ENCODE data around the gene KCTD8.

KCTD8 gene

DNA sequence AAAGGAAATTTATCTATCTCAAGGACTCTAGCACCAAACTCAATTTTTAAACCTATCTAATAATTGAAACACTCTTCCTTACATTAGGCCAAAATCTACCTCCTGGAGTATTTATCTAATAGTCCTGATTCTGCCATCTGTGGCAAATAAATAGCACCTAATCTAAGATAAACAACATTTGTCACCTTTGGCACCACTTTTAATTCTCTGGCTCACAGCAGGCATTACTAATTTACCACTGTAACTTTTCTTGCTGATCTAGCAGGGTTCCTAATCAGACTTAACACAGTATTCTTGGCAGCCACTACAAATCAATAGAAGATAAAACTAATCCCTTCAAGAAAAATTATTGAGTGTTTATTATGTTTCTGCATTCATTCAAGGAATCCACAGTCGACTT lies 161.1 kb downstream of the KCTD8 start:
- Histone ChIP-seq H3K18ac (ENCODE audit: low read length) (no peak overlapping the region), H2AK5ac (ENCODE audit: low read depth, low read length) (no peak overlapping the region), H3K9me3 (replicated peaks in 1 of 2; ENCODE audit: control insufficient read depth in 2 of 2, insufficient read depth in 1 of 2, low read depth in 1 of 2, low read length in 2 of 2) (no peaks in the 10 kb centered on the region), H3K4me1 (ENCODE audit: control insufficient read depth in 2 of 2, insufficient read depth in 1 of 2, low read depth in 1 of 2, low read length in 2 of 2) (no peaks in the 10 kb centered on the region), H3K4me2 (ENCODE audit: insufficient read depth, low read length, poor library complexity, severe bottlenecking) (no peak overlapping the region), H2BK12ac (ENCODE audit: low read length) (no peak overlapping the region), H3K4me3 (ENCODE audit: low read length in 2 of 2) (no peak overlapping the region), H4K91ac (ENCODE audit: low read depth, low read length, poor library complexity) (no peak overlapping the region), H3K27ac (replicated peaks; ENCODE audit: low read length) (no peak overlapping the region), H4K8ac (ENCODE audit: low read depth, low read length) (no peak overlapping the region), H2BK15ac (ENCODE audit: low read length) (no peak overlapping the region), H3K9ac (ENCODE audit: low read depth, low read length, poor library complexity) (no peak overlapping the region), H3K27me3 (ENCODE audit: control insufficient read depth in 3 of 3, insufficient read depth in 3 of 3, low read depth in 1 of 3, low read length in 3 of 3) (no peaks in the 10 kb centered on the region), H3K79me1 (ENCODE audit: low read depth, low read length) (no peaks in the 10 kb centered on the region), H2BK5ac (ENCODE audit: low read length) (no peak overlapping the region), H2AFZ (ENCODE audit: low read length) (no peak overlapping the region), H3K36me3 (replicated peaks in 1 of 2; ENCODE audit: control insufficient read depth in 2 of 2, insufficient read depth in 2 of 2, low read length in 2 of 2) (no peaks in the 10 kb centered on the region), H3K23ac (ENCODE audit: low read depth, low read length, poor library complexity) (no peak overlapping the region), H3K4ac (ENCODE audit: low read length) (no peak overlapping the region), H2BK120ac (ENCODE audit: low read depth, low read length) (no peak overlapping the region), H3K14ac (ENCODE audit: low read length) (no peak overlapping the region)
- no CpG with 5 or more reads among the region's 1 CpG for WGBS, 2 donors (ENCODE audit: extremely low coverage in 2 of 2, insufficient read length in 2 of 2, insufficient replicate concordance in 1 of 2)
- no peak for DNase-seq (ENCODE audit: low spot score)

DNA sequence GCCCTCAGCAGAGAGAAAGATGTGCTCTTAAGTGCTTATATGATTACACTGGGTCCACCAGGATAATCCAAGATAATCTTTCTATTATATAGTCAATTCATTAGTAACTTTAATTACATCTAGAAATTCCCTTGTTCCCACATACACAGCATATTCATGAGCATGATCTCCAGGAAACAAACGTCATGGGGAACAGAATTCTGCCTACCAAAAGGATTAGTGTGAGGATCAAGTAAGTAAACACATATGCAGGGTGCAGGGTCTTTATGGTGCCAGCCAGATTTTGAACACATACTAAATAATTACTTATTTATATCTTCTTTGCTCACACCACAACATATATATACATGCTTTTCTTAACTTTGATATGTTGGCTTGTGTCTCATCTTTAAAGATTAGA lies 169.1 kb downstream of the KCTD8 start:
- Histone ChIP-seq H3K4me2 (ENCODE audit: insufficient read depth, low read length, poor library complexity, severe bottlenecking) (no peak overlapping the region), H3K79me1 (ENCODE audit: low read depth, low read length) (no peaks in the 10 kb centered on the region), H3K27ac (replicated peaks; ENCODE audit: low read length) (no peak overlapping the region), H3K14ac (ENCODE audit: low read length) (no peak overlapping the region), H2BK120ac (ENCODE audit: low read depth, low read length) (no peak overlapping the region), H3K4me3 (ENCODE audit: low read length in 2 of 2) (no peak overlapping the region), H2BK5ac (ENCODE audit: low read length) (no peak overlapping the region), H3K36me3 (replicated peaks in 1 of 2; ENCODE audit: control insufficient read depth in 2 of 2, insufficient read depth in 2 of 2, low read length in 2 of 2) (no peaks in the 10 kb centered on the region), H3K4ac (ENCODE audit: low read length) (no peak overlapping the region), H2AK5ac (ENCODE audit: low read depth, low read length) (no peak overlapping the region), H3K9ac (ENCODE audit: low read depth, low read length, poor library complexity) (no peak overlapping the region), H2BK15ac (ENCODE audit: low read length) (no peak overlapping the region), H2BK12ac (ENCODE audit: low read length) (no peak overlapping the region), H3K18ac (ENCODE audit: low read length) (no peak overlapping the region), H4K91ac (ENCODE audit: low read depth, low read length, poor library complexity) (no peak overlapping the region), H3K23ac (ENCODE audit: low read depth, low read length, poor library complexity) (no peak overlapping the region), H3K4me1 (ENCODE audit: control insufficient read depth in 2 of 2, insufficient read depth in 1 of 2, low read depth in 1 of 2, low read length in 2 of 2) (no peaks in the 10 kb centered on the region), H3K27me3 (ENCODE audit: control insufficient read depth in 3 of 3, insufficient read depth in 3 of 3, low read depth in 1 of 3, low read length in 3 of 3) (no peaks in the 10 kb centered on the region), H2AFZ (ENCODE audit: low read length) (no peak overlapping the region), H3K9me3 (replicated peaks in 1 of 2; ENCODE audit: control insufficient read depth in 2 of 2, insufficient read depth in 1 of 2, low read depth in 1 of 2, low read length in 2 of 2) (no peaks in the 10 kb centered on the region), H4K8ac (ENCODE audit: low read depth, low read length) (no peak overlapping the region)
- no peak for DNase-seq (ENCODE audit: low spot score)
- no CpG with 5 or more reads among the region's 1 CpG for WGBS, 2 donors (ENCODE audit: extremely low coverage in 2 of 2, insufficient read length in 2 of 2, insufficient replicate concordance in 1 of 2)

DNA sequence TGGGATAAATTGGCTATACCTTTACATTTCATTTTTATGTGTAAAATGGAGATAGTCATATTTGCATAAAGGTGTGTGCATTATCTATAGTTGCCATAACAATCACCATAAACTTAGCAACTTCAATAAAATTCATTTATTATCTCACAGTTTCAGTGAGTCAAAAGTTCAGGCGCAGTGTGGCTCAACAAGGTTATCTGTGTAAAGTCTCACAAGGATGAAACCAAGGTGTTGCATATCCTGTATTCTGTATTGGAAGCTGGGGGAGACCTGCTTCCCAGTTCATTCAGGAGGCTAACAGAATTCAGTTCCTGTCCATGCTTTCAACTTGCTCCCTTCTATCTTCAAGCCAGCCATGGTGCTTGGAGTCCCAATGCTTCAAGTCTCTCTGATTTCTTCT lies 169.5 kb downstream of the KCTD8 start:
- Histone ChIP-seq H2BK120ac (ENCODE audit: low read depth, low read length) (no peak overlapping the region), H3K4me2 (ENCODE audit: insufficient read depth, low read length, poor library complexity, severe bottlenecking) (no peak overlapping the region), H3K9ac (ENCODE audit: low read depth, low read length, poor library complexity) (no peak overlapping the region), H3K4ac (ENCODE audit: low read length) (no peak overlapping the region), H3K4me1 (ENCODE audit: control insufficient read depth in 2 of 2, insufficient read depth in 1 of 2, low read depth in 1 of 2, low read length in 2 of 2) (no peaks in the 10 kb centered on the region), H3K14ac (ENCODE audit: low read length) (no peak overlapping the region), H3K9me3 (replicated peaks in 1 of 2; ENCODE audit: control insufficient read depth in 2 of 2, insufficient read depth in 1 of 2, low read depth in 1 of 2, low read length in 2 of 2) (no peaks in the 10 kb centered on the region), H2BK15ac (ENCODE audit: low read length) (no peak overlapping the region), H3K27me3 (ENCODE audit: control insufficient read depth in 3 of 3, insufficient read depth in 3 of 3, low read depth in 1 of 3, low read length in 3 of 3) (no peaks in the 10 kb centered on the region), H3K4me3 (ENCODE audit: low read length in 2 of 2) (no peak overlapping the region), H3K18ac (ENCODE audit: low read length) (no peak overlapping the region), H2BK5ac (ENCODE audit: low read length) (no peak overlapping the region), H3K79me1 (ENCODE audit: low read depth, low read length) (no peaks in the 10 kb centered on the region), H3K36me3 (replicated peaks in 1 of 2; ENCODE audit: control insufficient read depth in 2 of 2, insufficient read depth in 2 of 2, low read length in 2 of 2) (no peaks in the 10 kb centered on the region), H4K91ac (ENCODE audit: low read depth, low read length, poor library complexity) (no peak overlapping the region), H2AK5ac (ENCODE audit: low read depth, low read length) (no peak overlapping the region), H3K27ac (replicated peaks; ENCODE audit: low read length) (no peak overlapping the region), H4K8ac (ENCODE audit: low read depth, low read length) (no peak overlapping the region), H2BK12ac (ENCODE audit: low read length) (no peak overlapping the region), H3K23ac (ENCODE audit: low read depth, low read length, poor library complexity) (no peak overlapping the region), H2AFZ (ENCODE audit: low read length) (no peak overlapping the region)
- WGBS, 2 donors (ENCODE audit: extremely low coverage in 2 of 2, insufficient read length in 2 of 2, insufficient replicate concordance in 1 of 2), result no CpG with 5 or more reads among the region's 1 CpG
- no peak for DNase-seq (ENCODE audit: low spot score)

DNA sequence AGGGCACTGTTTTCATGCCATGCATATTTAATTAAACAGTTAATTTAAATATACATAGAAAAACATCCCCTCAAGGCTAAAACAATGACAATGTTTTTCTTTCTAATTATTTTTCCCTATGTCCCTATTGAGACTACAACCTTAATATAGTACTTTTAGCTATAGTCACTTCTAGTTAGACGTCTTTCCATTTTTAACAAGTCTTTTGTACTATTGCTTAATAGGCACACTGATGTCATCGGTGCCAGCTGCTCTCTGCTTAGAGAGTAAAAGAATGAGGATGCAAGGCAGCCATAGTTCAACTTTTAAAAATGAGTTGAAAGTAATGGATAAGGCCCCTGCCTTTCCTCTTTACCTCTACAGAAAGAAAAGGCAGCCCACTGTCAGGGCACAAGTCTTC lies 191.1 kb downstream of the KCTD8 start:
- no peak overlapping the region for H2BK120ac ChIP-seq (ENCODE audit: low read depth, low read length)
- no peak overlapping the region for H3K27ac ChIP-seq (replicated peaks; ENCODE audit: low read length)
- no peak overlapping the region for H2AK5ac ChIP-seq (ENCODE audit: low read depth, low read length)
- no peak overlapping the region for H4K91ac ChIP-seq (ENCODE audit: low read depth, low read length, poor library complexity)
- no peaks in the 10 kb centered on the region for H3K79me1 ChIP-seq (ENCODE audit: low read depth, low read length)
- no peak overlapping the region for H3K4me2 ChIP-seq (ENCODE audit: insufficient read depth, low read length, poor library complexity, severe bottlenecking)
- H2BK15ac ChIP-seq (ENCODE audit: low read length), result no peak overlapping the region
- H2BK12ac ChIP-seq (ENCODE audit: low read length), result no peak overlapping the region
- no peaks in the 10 kb centered on the region for H3K4me1 ChIP-seq (ENCODE audit: control insufficient read depth in 2 of 2, insufficient read depth in 1 of 2, low read depth in 1 of 2, low read length in 2 of 2)
- H2BK5ac ChIP-seq (ENCODE audit: low read length), result no peak overlapping the region
- no peak for DNase-seq (ENCODE audit: low spot score)
- H3K9ac ChIP-seq (ENCODE audit: low read depth, low read length, poor library complexity), result no peak overlapping the region
- H2AFZ ChIP-seq (ENCODE audit: low read length), result no peak overlapping the region
- no peaks in the 10 kb centered on the region for H3K27me3 ChIP-seq (ENCODE audit: control insufficient read depth in 3 of 3, insufficient read depth in 3 of 3, low read depth in 1 of 3, low read length in 3 of 3)
- no peak overlapping the region for H3K4ac ChIP-seq (ENCODE audit: low read length)
- no peaks in the 10 kb centered on the region for H3K36me3 ChIP-seq (replicated peaks in 1 of 2; ENCODE audit: control insufficient read depth in 2 of 2, insufficient read depth in 2 of 2, low read length in 2 of 2)
- H4K8ac ChIP-seq (ENCODE audit: low read depth, low read length), result no peak overlapping the region
- H3K18ac ChIP-seq (ENCODE audit: low read length), result no peak overlapping the region
- H3K4me3 ChIP-seq (ENCODE audit: low read length in 2 of 2), result no peak overlapping the region
- no CpG with 5 or more reads among the region's 2 CpGs for WGBS, 2 donors (ENCODE audit: extremely low coverage in 2 of 2, insufficient read length in 2 of 2, insufficient replicate concordance in 1 of 2)
- no peaks in the 10 kb centered on the region for H3K9me3 ChIP-seq (replicated peaks in 1 of 2; ENCODE audit: control insufficient read depth in 2 of 2, insufficient read depth in 1 of 2, low read depth in 1 of 2, low read length in 2 of 2)
- H3K23ac ChIP-seq (ENCODE audit: low read depth, low read length, poor library complexity), result no peak overlapping the region
- H3K14ac ChIP-seq (ENCODE audit: low read length), result no peak overlapping the region

All from neuronal stem cell (in vitro differentiated cells).